Loucy (cell line): ENCODE measurements around the gene UGT2A1.

Experiments used
- H2AFZ ChIP-seq: fragments of 200-600 bp; sonication (generic); 2 replicates; pipeline ENCODE4 v1.6.0; 2016; ENCODE audit warnings: antibody characterized with exemption, mild to moderate bottlenecking, low read length, moderate library complexity
- H3F3A ChIP-seq: fragments of 200-600 bp; 2 replicates; pipeline ENCODE4 v1.6.0; 2016; ENCODE audit warnings: antibody characterized with exemption, low read depth, mild to moderate bottlenecking
- H3K27me3 ChIP-seq: fragments of 200-600 bp; sonication (generic); 2 replicates; pipeline ENCODE4 v1.6.1; 2014; ENCODE audit warnings: low read length, mild to moderate bottlenecking; ENCODE audit not compliant: insufficient read depth, poor library complexity, severe bottlenecking
- H3K36me3 ChIP-seq: fragments of 200-600 bp; sonication (generic); 2 replicates; pipeline ENCODE4 v1.6.1; 2016; ENCODE audit warnings: low read length; ENCODE audit not compliant: insufficient read depth
- H3K4me1 ChIP-seq: fragments of 200-600 bp; sonication (generic); 2 replicates; pipeline ENCODE4 v1.5.1; 2014; ENCODE audit warnings: low read length, mild to moderate bottlenecking; ENCODE audit not compliant: insufficient read depth, poor library complexity, severe bottlenecking
- H3K4me2 ChIP-seq: fragments of 200-600 bp; sonication (generic); 2 replicates; pipeline ENCODE4 v1.6.0; 2014; ENCODE audit warnings: antibody characterized with exemption, low read length, low read depth, mild to moderate bottlenecking; ENCODE audit not compliant: poor library complexity, severe bottlenecking
- H3K4me3 ChIP-seq: fragments of 200-600 bp; sonication (generic); 2 replicates; pipeline ENCODE4 v1.5.1; 2014; ENCODE audit warnings: low read length, mild to moderate bottlenecking, mixed read lengths; ENCODE audit not compliant: poor library complexity, severe bottlenecking
- H3K79me2 ChIP-seq: fragments of 200-600 bp; sonication (generic); 2 replicates; pipeline ENCODE4 v1.6.1; 2014; ENCODE audit warnings: low read length; ENCODE audit not compliant: insufficient read depth
- H3K9ac ChIP-seq: fragments of 200-600 bp; sonication (generic); 2 replicates; pipeline ENCODE4 v1.6.0; 2014; ENCODE audit warnings: mild to moderate bottlenecking, low read depth, low read length, moderate library complexity; ENCODE audit not compliant: poor library complexity, severe bottlenecking
- H3K9me2 ChIP-seq: fragments of 200-600 bp; sonication (generic); replicated peaks from 2 replicates; pipeline ENCODE4 v1.6.1; 2016; ENCODE audit warnings: low read depth, low read length, mixed read lengths
- H3K9me3 ChIP-seq: fragments of 200-600 bp; sonication (generic); 2 replicates; pipeline ENCODE4 v1.6.1; 2014; ENCODE audit warnings: mild to moderate bottlenecking, antibody characterized with exemption, low read length, low read depth; ENCODE audit not compliant: insufficient read depth
- H4K20me1 ChIP-seq: fragments of 200-600 bp; sonication (generic); 2 replicates; pipeline ENCODE4 v1.6.0; 2014; ENCODE audit warnings: antibody characterized with exemption, low read length, mild to moderate bottlenecking; ENCODE audit not compliant: insufficient read depth, poor library complexity, severe bottlenecking
- CTCF ChIP-seq: fragments of 200-600 bp; sonication (generic); conservative IDR thresholded peaks from 2 replicates; pipeline ENCODE4 v1.5.1; 2014; ENCODE audit warnings: mild to moderate bottlenecking, antibody characterized with exemption, low read length
- EZH2phosphoT487 ChIP-seq: fragments of 200-600 bp; IDR thresholded peaks from 2 replicates; pipeline ENCODE4 v1.6.1; 2018; ENCODE audit warnings: antibody characterized with exemption, mild to moderate bottlenecking, moderate library complexity, borderline replicate concordance

The UGT2A1 gene

GRCh38 chr4:69577245-69577644 is 75.8 kb downstream of the UGT2A1 start:
- no peaks in the 10 kb centered on the region for H3K4me1 ChIP-seq
- H3K4me2 ChIP-seq, result no peak overlapping the region
- no peak overlapping the region for H3K9ac ChIP-seq
- H3K79me2 ChIP-seq, result no peaks in the 10 kb centered on the region
- no peaks in the 10 kb centered on the region for H3K27me3 ChIP-seq
- H3K36me3 ChIP-seq, result no peaks in the 10 kb centered on the region
- no peak overlapping the region for H3K4me3 ChIP-seq
- no peak overlapping the region for H2AFZ ChIP-seq
- no peaks in the 10 kb centered on the region for H3K9me2 ChIP-seq
- H3F3A ChIP-seq, result no peaks in the 10 kb centered on the region
- no peaks in the 10 kb centered on the region for H3K9me3 ChIP-seq
- TF ChIP-seq CTCF (no peak), EZH2phosphoT487 (no peak)
- H4K20me1 ChIP-seq, result no peaks in the 10 kb centered on the region

- no peak overlapping the region for H2AFZ ChIP-seq
- H3K36me3 ChIP-seq, result no peaks in the 10 kb centered on the region
- no peaks in the 10 kb centered on the region for H3K4me1 ChIP-seq
- no peaks in the 10 kb centered on the region for H3K79me2 ChIP-seq
- H4K20me1 ChIP-seq, result no peaks in the 10 kb centered on the region
- H3K4me2 ChIP-seq, result no peak overlapping the region
- H3K9me2 ChIP-seq, result no peaks in the 10 kb centered on the region
- no peak overlapping the region for H3K4me3 ChIP-seq
- no peaks in the 10 kb centered on the region for H3K27me3 ChIP-seq
- TF ChIP-seq CTCF (no peak), EZH2phosphoT487 (no peak)
- no peaks in the 10 kb centered on the region for H3K9me3 ChIP-seq
- no peak overlapping the region for H3K9ac ChIP-seq
- no peaks in the 10 kb centered on the region for H3F3A ChIP-seq
These were observed 76.7 kb downstream of the UGT2A1 start for GRCh38 chr4:69576251-69576877.

- no peak overlapping the region for H3K9ac ChIP-seq
- TF ChIP-seq EZH2phosphoT487, result no peak
- TF ChIP-seq CTCF, result no peak
- H3K27me3 ChIP-seq, result no peaks in the 10 kb centered on the region
- no peaks in the 10 kb centered on the region for H3K4me1 ChIP-seq
- no peaks in the 10 kb centered on the region for H3K79me2 ChIP-seq
- H3K4me2 ChIP-seq, result no peak overlapping the region
- H3K9me3 ChIP-seq, result no peaks in the 10 kb centered on the region
- H4K20me1 ChIP-seq, result no peaks in the 10 kb centered on the region
- H3K36me3 ChIP-seq, result no peaks in the 10 kb centered on the region
- no peak overlapping the region for H2AFZ ChIP-seq
- H3K4me3 ChIP-seq, result no peak overlapping the region
- H3F3A ChIP-seq, result no peaks in the 10 kb centered on the region
- no peaks in the 10 kb centered on the region for H3K9me2 ChIP-seq
These were observed 84.3 kb downstream of the UGT2A1 start for GRCh38 chr4:69568787-69569186.
